HG03064 (cell line): ENCODE data around the gene CNIH2.
"Not testable (repeated sequence)": the region's sequence is repeated elsewhere in the genome, so short reads cannot be mapped to it uniquely, and the experiment has no call there.

Experiments used
- ATAC-seq: cut with Tn5 transposase; IDR thresholded peaks from one replicate; pipeline ENCODE4 v1.9.1; 2021; ENCODE audit warnings: low read depth; ENCODE audit not compliant: unreplicated experiment

CNIH2 gene

DNA sequence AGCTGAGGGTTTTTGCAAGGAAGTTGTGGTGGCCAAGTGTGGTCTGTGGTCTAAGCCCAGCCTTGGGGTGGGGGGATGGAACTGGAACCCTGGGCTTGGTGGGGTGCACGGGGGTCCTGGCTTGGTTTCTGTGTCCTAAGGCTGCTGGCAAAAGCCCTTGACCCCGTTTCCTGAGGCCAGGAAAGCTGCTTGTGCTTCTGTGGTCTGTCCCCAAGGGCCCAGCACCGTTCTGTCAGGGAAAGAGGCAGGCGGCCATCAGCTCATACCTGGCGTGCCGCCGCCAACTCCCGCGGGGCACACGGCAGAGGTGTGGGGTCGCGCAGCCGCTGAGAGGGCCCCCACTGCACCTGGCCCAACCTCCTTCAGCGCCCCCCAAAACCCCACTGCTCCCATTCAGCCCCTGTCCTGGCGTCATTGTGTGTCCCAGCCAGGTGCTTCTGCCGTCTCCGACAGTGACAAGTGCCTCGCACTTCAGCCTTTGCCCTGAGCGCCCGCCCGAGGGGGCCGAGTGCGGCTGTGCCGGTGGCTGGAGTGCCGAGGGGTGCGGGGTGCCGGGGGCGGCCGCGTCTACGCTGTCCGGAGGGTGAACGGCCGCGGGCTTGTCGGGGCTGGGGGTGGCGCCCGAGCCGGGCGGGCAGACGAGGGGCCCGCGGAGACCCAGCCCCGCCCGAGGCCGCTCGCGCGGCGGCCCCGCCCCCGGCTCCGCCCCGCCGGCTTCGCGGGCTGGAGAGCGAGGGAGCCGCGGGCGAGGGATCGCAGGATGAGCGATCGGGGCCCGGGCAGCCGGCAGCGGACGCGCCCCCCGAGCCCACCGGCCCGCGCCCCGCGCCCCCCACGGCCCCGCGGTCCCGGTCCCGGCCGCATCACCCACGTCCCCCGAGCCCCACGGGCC, at the start of gene CNIH2:
Gene CNIH2 (plus strand): TSS at position 705 of the 892 bp plus-strand sequence. CDS start 282 bp downstream, outside the sequence.
- no peak for ATAC-seq

DNA sequence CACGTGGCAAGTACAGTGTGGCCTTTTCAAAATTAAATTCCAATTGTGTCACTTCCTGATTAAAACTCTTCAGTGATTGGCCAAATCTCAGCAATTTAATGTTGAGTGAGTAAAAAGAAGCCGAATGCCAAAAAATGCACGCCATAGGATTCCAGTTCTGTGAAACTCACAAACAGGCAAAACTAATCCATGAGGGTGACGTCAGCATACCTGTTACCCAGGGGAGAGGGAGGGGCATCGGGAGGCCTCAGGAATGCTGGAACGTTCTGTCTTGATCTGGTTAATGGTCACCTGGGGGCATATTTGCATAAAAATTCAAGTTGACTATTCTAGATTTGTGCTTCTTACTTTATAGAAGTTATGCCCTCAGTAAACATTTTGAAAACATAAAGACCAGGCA, 49.5 kb upstream of the CNIH2 start:
- no peak for ATAC-seq

DNA sequence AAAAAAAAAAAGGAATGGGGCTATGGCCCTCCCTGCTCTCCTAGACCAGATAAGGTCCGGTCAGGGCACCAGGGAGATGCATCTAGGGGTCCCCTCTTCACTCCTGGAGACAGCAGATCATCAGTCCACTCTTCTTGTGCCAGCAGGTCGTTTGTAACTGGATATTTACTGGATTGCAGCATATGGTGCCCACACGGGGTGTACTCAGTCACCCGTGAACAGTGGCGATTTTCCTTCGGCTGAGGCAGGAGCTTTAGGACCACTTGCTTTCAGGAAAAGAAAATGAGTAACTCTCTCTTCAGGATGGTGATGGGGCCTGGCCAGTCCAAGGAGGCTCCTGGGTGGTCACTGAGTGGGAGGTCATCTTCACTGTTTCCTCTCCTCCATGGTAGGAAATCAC, 47.8 kb upstream of the CNIH2 start:
- no peak for ATAC-seq

DNA sequence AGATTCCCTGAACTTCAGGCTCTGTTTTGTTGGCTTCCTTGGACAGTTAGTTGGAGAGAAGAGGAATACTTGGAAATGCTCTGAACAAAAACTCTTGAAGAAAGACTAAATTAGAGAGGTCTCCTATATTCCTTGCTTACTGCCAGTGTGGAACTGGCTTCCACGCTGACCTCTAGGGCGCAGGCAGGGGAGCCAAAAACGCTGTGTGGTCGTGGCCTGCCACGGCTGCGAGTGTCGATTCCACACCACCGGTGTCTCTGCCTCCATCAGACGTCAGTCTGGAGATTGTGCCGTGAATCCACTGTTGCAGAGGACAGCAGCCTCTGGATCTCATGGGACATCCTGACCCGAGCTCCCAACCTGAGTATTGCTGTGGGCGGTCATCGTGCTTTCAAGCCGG, 47.0 kb upstream of the CNIH2 start:
- no peak for ATAC-seq

DNA sequence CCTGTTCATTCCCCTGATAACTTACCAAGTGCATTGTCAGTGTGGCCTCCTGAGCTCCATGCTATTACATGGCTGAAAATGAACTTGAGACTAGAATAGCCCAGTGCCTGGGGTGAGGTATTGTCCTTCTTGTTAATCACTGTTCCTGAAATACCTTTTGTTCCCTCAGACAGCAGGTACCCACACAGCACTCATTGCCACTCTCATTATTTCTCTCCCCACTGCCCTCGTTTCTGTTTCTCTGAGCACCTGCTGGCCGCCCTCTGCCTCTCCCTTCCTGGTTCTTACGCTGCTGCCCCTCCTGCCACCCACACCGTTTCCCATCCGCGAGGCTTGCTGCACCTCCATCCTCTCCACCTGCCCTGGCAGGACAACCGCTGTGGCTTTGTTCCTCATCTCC, 46.4 kb upstream of the CNIH2 start:
- ATAC-seq = no peak

DNA sequence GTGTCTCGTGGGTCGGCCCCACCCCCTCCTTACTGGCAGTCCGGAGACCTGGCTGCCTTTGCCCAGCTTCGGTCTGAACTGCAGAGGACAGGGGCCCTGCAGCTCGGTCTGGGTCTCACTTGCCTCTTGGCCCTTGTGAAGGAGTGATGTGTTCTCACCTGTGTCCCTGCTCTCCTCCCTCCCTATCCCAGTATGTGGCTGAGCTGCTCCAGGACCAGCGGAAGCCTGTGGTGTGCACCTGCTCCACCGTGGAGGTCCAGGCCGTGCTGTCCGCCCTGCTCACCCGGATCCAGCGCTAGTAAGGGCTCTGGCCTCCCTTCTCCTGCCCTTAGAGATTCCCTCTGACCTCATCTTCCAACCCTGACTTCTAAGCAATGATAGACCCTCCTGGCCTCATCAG, 45.2 kb upstream of the CNIH2 start:
- ATAC-seq = no peak

DNA sequence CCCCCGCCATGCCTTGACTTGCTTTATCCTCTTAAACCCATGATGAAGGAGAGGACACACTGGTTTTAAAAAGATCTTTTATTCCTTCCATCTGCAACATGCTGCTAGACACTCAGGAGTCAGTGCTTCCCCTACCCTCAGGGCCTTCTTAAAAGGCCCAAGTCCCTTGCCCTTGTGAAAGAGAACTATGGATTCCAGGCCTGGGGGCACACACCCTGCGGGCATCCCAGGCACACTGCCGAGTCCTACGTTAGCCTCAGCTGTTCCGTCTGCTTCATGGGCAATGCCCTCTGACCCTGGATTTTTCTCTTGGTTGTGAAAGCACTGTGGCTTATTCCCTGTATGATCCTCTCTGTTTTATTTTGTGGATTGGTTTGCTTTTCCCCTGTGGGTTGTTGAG, 44.7 kb upstream of the CNIH2 start:
- no peak for ATAC-seq

DNA sequence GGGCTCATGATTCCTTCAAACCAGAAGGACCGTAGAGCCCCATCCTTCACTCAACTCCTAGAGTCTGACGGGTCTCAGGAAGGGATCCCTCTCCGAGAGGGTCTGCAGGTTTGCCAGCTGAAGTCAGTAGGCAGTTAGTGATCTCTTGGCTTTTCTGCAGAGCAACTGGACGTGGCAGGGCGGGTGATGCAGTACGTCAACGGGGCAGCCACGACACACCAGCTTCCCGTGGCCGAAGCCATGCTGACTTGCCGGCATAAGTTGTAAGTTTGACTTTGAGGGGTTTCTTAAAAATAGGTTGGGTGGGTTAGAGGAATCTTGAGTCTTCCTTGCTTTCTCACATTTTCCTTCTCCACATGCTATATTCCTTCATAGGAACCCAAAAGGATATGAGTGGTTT, 42.8 kb upstream of the CNIH2 start:
- ATAC-seq = no peak

DNA sequence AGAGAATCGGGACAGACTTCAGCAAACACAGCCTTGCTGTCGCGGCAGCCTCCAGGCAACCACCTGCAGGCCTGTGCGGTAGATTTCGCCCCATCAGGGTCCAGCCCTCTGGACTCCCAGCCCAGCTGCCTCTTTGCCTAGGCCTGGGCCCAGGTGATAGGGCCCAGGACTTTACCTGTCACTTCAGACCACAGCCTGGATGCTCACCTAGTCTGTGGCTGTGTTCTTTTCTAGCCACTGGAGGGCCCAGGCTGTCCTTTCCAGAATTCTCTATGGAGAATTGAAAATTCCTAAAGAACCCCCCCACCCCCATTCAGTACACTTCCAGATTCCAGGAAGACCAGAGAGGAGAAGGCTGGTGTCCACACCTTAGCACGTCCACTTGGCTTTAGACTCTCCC, 40.1 kb upstream of the CNIH2 start:
- ATAC-seq = no peak

DNA sequence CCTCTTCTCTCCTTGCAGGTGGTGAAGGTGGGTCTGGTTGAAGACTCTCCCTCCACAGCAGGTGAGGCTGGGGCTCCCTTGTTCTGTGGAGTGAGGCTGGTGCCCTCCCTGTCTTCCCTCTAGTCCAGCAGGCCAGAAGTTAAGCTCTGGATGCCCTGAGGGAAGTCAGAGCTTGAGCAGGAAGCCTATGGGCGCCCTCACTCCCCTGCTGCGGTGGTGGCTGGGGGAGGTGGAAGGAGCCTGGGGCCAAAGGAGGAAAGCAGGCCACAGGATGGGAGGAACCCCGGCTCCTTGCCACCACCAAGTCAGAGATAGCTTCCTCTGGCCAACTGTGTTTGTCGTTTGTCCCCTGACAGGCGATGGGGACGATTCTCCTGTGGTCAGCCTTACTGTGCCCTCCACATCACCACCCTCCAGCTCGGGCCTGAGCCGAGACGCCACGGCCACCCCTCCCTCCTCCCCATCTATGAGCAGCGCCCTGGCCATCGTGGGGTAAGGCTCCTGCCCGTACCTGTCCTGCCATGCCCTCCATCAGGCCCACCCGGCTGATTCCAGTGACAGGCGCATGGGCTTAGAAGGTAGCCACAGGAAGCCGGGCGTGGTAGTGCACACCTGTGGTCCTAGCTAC, 39.1 kb upstream of the CNIH2 start:
- ATAC-seq = no peak

DNA sequence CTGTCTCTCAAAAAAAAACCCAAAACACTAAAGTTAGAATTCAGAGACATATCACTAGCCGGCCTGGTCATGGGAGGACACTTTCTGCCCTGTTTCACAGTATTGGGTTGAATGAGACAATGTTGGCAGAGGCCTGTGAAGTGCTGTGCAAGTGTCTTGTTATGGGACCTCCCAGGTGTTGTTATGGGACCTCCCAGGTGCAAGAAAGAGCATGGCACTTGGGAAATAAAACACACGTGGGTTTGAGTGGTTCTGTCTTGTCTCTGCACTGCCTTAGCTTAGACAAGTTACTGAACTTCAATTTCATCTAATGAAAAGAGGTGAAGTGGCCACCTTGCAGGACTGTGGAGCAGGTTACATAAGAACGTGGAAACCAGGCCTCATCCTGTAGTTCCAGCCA, 38.5 kb upstream of the CNIH2 start:
- no peak for ATAC-seq

DNA sequence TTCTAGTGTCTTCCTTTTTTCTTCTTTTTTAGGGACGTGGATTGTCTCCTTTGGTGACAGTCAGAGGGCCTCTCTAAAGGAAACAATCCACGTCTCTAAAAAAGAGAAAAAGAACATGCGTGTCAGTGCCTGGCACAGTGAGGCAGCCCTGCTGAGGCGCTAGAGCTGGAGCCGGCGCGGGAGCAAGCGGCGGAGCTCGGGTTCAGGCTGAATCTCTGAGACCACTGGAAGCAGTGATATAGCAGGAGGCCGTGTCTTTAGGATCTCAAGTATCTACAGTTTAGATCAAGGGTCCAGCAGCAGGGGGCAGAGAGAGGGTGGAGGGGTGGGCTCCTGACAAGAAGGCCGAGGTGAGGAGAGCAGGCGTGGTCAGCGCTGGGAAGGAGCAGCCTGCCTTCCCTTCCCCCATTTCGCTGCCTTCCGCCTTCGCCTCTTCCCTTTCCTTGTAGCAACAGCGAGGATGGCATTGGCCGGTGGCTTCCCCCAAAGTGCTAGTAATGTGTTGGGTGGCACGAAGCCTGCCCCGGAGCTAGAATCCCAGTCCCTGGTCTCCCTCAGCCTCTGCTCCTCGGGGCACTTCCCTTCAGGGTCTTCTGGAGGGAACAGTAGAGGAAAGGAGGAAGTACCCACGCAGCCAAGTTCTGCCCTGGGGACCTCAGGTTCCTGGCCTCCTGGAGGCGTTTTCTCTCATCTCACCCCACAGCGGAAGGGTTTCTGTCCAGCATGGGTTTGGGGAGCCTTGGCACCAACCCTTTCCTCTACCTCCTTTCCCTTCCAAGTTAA, 37.8 kb upstream of the CNIH2 start:
- ATAC-seq = no peak

DNA sequence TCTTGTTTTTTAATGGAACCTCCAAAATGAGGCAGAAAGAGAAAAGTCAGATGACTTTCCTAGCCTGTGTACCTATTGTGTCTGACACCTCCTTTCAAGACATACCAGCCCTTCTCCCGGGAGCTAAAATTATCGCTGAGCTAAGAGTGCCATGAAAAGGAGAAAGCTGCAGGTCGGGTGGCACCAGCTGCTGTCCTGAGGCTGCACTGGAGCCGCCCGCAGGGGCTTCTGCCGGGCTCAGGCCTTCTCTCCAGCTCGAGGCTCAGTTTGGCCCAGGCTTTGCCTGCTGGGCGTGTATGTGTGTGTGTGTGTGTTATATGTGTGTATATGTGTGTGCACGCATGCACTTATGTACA, 37.2 kb upstream of the CNIH2 start:
- no peak for ATAC-seq

DNA sequence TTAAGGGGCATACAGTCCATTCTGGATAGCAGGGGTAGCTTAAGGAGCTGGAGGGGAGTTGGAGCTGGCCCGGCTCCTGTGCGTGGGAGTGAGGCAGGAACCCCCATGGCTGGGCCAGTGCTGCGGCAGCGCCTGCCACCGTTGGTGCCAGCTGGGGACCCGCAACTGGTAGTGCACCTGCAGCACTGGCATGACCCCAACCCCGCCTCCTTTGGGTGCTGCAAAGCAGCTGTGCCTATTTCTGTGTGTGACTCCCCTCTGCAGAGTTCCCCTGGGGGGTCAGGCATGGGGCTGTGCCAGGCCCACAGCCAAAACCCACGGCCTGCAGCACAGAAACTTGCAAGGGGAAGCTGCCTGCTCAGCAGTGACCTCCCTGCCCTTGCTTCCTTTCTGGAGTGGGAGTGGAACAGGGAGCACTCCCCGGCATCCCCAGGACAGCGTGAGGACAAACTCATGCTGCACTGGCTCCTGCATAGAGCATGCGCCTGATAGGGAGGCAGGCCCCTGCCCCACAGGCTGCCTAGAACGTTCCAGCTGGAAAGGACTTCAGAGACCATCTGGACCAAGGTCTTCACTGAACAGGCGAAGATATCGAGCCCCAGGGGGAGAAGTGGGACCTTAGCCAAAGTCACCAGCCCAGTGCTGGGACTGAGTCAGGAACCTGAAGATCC, 35.7 kb upstream of the CNIH2 start:
- ATAC-seq = no peak

DNA sequence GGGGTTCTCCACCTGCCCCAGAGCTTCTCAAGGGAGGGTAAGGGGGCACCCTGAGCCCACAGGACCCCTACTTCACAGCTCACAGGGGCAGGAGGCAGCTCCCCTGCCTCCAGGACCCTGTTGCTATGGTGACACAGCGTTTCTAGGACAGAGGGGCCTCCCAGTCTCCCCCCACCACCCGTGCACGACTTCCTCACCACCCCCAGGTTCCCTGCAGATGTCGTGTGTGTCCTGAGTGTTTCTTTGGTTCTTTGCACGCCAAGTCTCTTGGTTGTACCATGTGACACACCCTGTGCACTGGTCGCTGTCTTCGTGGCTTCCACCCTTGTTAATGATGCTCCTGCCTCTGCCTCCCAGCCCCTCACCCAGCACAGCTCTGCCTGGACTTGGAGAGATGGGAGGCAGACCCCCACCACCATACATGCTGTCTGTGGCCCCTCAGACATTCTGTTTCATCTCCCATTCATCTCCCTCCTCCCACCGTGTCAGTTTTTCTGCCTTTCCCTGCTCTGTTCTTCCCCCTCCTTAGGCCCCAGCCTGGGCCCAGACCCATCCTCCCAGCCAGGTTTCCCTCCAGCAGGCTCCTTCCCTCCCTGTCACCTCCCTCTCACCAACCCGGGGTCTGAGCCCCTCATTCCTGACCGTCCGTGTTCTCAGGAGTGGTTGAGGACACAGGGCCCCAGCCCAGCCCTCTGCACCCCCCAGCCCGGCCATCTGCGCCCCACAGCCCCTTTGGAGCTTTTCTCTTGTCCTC, 34.0 kb upstream of the CNIH2 start:
- ATAC-seq = no peak

DNA sequence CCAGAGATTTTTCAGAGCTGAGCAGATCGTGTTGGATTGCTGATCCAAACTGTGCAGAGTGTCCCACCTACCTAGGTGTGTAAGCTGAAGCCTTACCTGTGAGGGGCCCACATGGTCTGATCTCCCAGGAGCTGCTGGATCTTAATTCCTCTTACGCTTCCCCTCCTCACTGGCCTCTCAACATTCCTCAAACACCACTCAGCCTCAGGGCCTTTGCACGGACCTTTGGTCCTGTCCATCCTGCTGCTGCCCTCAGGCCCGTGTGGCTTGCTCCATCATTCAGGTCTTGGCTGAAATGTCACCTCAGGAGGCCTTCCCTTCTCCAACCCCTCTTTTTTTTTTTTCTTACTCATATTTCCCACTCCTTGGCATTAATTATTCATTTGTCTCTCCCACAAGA, 30.7 kb upstream of the CNIH2 start:
- ATAC-seq = no peak

DNA sequence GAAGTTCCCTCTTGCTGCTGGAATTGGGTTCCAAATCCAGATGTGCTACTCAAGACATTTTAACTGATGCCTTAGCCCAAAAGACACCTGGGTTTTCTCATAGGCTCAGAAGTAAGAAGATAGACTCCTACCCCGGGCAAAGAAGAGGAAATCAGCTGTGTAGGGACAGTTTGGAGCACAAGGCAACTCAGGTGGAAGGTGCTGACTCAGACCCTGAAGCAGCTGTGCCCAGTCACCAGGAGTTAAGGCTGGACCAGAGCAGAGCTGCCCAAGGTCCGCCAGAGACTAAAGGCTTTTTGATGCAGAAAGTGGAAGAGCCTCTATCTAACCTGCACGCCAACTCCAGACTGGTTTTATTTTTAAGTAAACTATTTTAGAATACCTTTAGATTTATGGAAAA, 30.2 kb upstream of the CNIH2 start:
- ATAC-seq = no peak

DNA sequence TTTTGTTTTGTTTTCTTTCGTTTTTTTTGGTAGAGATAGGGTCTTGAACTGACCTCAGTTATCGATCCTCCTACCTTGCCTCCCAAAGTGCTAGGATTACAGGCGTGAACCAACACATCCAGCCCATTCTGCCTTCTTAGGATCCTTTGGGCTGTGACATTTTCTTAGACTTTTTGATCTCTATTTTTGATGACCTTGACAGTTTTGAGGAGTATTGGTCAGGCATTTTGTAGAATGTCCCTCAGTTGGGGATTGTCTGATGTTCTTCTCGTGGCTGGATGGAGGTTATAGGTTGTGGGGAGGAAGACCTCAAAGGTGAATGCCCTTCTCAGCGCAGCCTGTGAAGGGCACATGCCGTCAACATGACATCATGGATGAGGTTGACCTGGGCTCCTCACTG, 29.1 kb upstream of the CNIH2 start:
- ATAC-seq = no peak

DNA sequence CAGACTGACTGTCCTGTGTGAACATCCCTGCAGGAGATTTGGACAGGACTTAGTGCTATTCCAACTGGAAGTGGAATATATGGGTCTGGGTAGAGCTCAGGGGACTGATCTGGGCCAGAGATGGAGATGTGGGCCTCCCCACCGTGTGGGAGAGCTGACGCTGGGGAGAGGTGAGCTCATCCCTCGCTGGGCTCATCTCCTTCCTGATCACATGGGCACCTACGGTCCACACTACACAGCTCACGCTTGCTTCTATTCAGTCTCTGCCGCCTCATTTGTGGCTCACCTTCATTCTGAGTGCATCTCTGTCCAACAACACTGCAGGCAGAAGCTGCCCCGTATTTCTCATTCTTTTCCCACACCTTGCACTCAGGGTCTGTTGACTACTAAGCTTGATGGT, 26.2 kb upstream of the CNIH2 start:
- ATAC-seq = no peak

DNA sequence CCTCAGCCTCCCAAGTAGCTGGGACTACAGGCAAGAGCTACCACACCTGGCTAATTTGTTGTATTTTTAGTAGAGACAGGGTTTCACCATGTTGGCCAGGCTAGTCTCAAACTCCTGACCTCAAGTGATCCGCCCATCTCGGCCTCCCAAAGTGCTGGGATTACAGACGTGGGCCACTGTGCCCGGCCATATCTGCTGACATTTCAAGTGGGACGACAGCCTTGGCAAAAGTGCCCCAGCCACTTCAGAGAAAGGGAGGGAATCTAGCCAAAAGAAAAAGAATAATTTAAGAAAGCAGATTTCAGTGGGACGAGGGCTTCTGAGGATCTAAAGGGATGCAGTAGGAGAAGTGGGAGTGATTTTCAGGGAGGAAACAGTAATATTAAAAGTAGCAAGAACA, 24.9 kb upstream of the CNIH2 start:
- not testable (repeated sequence) for ATAC-seq
